CD4-positive, alpha-beta T cell treated with Interleukin-17A for 1 hour (primary cell): ENCODE results near the gene CD79A.
A peak's percentile ranks its signal among the peaks of the same experiment; 100 is the strongest.

ENCODE experiments used
- DNase-seq: peaks from one replicate; pipeline ENCODE4 v3.0.0-alpha.2; 2020

CD79A gene

GRCh38 chr19:41876847-41877832 is at the start of gene CD79A:
CD79A (plus strand) TSS chr19:41877279; CDS start chr19:41877305, 26 bp downstream.
- DNase-seq, result no peak

GRCh38 chr19:41837981-41838708 is 38.9 kb upstream of the CD79A start:
- DNase-seq, result no peak

- DNase-seq, result no peak
These were observed 37.9 kb upstream of the CD79A start for GRCh38 chr19:41839211-41839610.

GRCh38 chr19:41843371-41843770 is 33.7 kb upstream of the CD79A start:
- DNase-seq, result no peak

GRCh38 chr19:41844601-41845000 is 32.5 kb upstream of the CD79A start, which contains the start of gene LYPD4:
LYPD4 (minus strand) TSS chr19:41844683; CDS start chr19:41839285, 5,398 bp downstream.
- DNase-seq, result no peak

GRCh38 chr19:41845001-41845050 is 32.3 kb upstream of the CD79A start, which contains the start of gene DMRTC2:
DMRTC2 (plus strand) TSS chr19:41845042; CDS start chr19:41847429, 2,387 bp downstream.
- DNase-seq, result no peak

GRCh38 chr19:41845051-41845590 is 32.0 kb upstream of the CD79A start:
- DNase-seq, result no peak

GRCh38 chr19:41847351-41848105 is 29.6 kb upstream of the CD79A start:
- DNase-seq, result no peak

GRCh38 chr19:41848666-41849065 is 28.4 kb upstream of the CD79A start:
- DNase-seq, result no peak

GRCh38 chr19:41849067-41849466 is 28.0 kb upstream of the CD79A start:
- DNase-seq, result no peak

GRCh38 chr19:41850381-41850780 is 26.7 kb upstream of the CD79A start:
- no peak for DNase-seq

GRCh38 chr19:41851456-41851855 is 25.6 kb upstream of the CD79A start:
- no peak for DNase-seq

GRCh38 chr19:41853344-41853743 is 23.7 kb upstream of the CD79A start:
- DNase-seq, result no peak

GRCh38 chr19:41853768-41854167 is 23.3 kb upstream of the CD79A start:
- no peak for DNase-seq

GRCh38 chr19:41859213-41859617 is 17.9 kb upstream of the CD79A start:
- DNase-seq, result no peak

- DNase-seq, result peak; percentile 99
These were observed 17.3 kb upstream of the CD79A start, which contains the start of gene RPS19 for GRCh38 chr19:41859618-41860418. RPS19 (plus strand) TSS chr19:41860255; CDS start chr19:41860775, 520 bp downstream.

- DNase-seq, result peak; percentile 34
These were observed 16.5 kb upstream of the CD79A start for GRCh38 chr19:41860419-41861115.

GRCh38 chr19:41861116-41861768 is 15.8 kb upstream of the CD79A start:
- no peak for DNase-seq

GRCh38 chr19:41861846-41862245 is 15.2 kb upstream of the CD79A start:
- no peak for DNase-seq

GRCh38 chr19:41862445-41862986 is 14.6 kb upstream of the CD79A start:
- DNase-seq, result no peak
